ENCODE data around the gene SLC25A40. TPM values are rescaled to one million over a fixed set of nuclear protein-coding genes. Genes with fewer than 3 reads are reported as not detected.

SLC25A40 gene
- total RNA-seq, 1 donor from 2014 or later, result 7.8 TPM

DNA sequence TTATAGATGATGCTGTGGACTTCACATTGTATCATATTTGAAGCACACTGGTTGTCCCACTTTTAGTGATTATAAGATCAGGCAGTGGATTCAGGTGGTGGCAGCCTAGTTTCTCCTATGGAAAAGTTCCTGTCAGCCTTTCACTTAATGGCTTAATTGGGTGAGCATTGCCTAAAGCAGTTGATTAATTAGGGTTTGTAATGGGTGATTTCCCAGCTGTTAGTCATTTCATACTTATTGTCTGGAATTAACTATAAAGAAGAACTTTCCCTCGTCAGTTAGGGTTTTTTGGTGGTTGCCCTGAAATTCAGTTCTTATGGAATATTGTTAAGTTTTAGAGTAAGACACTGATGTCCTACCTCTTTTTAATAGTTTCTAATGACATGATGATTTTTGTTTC, 78.8 kb downstream of the SLC25A40 start:
- Histone ChIP-seq H3K4me1 (ENCODE audit: control insufficient read depth in 3 of 3, insufficient read depth in 3 of 3, low read length in 3 of 3) (no peaks in the 10 kb centered on the region), H3K27ac (ENCODE audit: low read depth, low read length) (no peak overlapping the region), H3K9me3 (ENCODE audit: control insufficient read depth in 3 of 3, low read length in 3 of 3) (no peaks in the 10 kb centered on the region), H3K4me3 (ENCODE audit: low read length in 3 of 3) (no peak overlapping the region), H3K36me3 (ENCODE audit: control insufficient read depth in 3 of 3, insufficient read depth in 3 of 3, low read length in 3 of 3) (no peaks in the 10 kb centered on the region), H3K27me3 (ENCODE audit: control insufficient read depth in 3 of 3, insufficient read depth in 3 of 3, low read length in 3 of 3) (no peaks in the 10 kb centered on the region), H3K9ac (ENCODE audit: low read depth in 1 of 3, low read length in 3 of 3) (no peak overlapping the region)

DNA sequence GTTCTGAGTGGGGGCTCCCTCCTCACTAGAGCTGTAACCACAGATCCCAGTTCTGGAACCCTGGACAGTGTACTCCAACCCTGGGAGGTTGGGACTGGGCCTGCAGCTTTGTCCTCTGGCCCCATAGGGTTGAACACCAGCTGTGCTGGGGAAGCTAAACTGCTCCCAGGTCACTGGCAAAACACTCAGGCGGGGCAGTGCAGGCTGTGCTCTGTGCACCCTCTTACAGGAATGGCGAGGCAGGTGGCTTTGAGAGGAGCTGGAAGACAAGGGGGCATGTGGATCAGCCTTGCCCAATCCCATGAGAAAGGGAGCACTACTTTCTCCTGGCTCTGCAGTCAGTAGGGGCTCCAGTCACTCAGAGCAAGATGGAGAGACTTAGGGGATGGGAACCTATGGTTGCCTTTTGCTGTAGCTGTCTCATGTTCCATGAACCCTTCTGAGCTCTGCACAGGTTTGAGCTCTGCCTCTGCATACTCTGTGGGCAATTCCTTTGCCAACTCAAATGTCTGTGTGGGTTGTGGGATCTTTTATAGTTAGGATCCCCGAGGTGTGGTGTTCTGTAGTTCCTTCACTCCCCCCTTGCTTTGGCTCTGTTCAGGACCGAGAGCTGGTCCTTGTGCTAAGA, 90.7 kb downstream of the SLC25A40 start:
- Histone ChIP-seq H3K27me3 (ENCODE audit: control insufficient read depth in 3 of 3, insufficient read depth in 3 of 3, low read length in 3 of 3) (no peaks in the 10 kb centered on the region), H3K9me3 (ENCODE audit: control insufficient read depth in 3 of 3, low read length in 3 of 3) (no peaks in the 10 kb centered on the region), H3K4me1 (ENCODE audit: control insufficient read depth in 3 of 3, insufficient read depth in 3 of 3, low read length in 3 of 3) (no peaks in the 10 kb centered on the region), H3K36me3 (ENCODE audit: control insufficient read depth in 3 of 3, insufficient read depth in 3 of 3, low read length in 3 of 3) (no peaks in the 10 kb centered on the region), H3K9ac (ENCODE audit: low read depth in 1 of 3, low read length in 3 of 3) (no peak overlapping the region), H3K4me3 (ENCODE audit: low read length in 3 of 3) (no peak overlapping the region), H3K27ac (ENCODE audit: low read depth, low read length) (no peak overlapping the region)

GRCh38 chr7:87784424-87784823, 91.7 kb downstream of the SLC25A40 start:
- Histone ChIP-seq H3K9ac (ENCODE audit: low read depth in 1 of 3, low read length in 3 of 3) (no peak overlapping the region), H3K4me3 (ENCODE audit: low read length in 3 of 3) (no peak overlapping the region), H3K27ac (ENCODE audit: low read depth, low read length) (no peak overlapping the region), H3K36me3 (ENCODE audit: control insufficient read depth in 3 of 3, insufficient read depth in 3 of 3, low read length in 3 of 3) (no peaks in the 10 kb centered on the region), H3K4me1 (ENCODE audit: control insufficient read depth in 3 of 3, insufficient read depth in 3 of 3, low read length in 3 of 3) (no peaks in the 10 kb centered on the region), H3K9me3 (ENCODE audit: control insufficient read depth in 3 of 3, low read length in 3 of 3) (no peaks in the 10 kb centered on the region), H3K27me3 (ENCODE audit: control insufficient read depth in 3 of 3, insufficient read depth in 3 of 3, low read length in 3 of 3) (no peaks in the 10 kb centered on the region)

Other genes starting within 250 kb of the SLC25A40 start
- not detected for gene RUNDC3B, start 248.0 kb downstream of the SLC25A40 start, total RNA-seq
- gene DBF4, start 133 bp upstream of the SLC25A40 start, total RNA-seq, result 8.4 TPM
- gene ADAM22, start 57.9 kb upstream of the SLC25A40 start, total RNA-seq, result 9.9 TPM

All from skeletal muscle tissue (tissue), 4 donors.